HepG2 (cell line): ENCODE results near the gene PTPRM. TPM values are rescaled to one million over a fixed set of nuclear protein-coding genes. Genes with fewer than 3 reads are reported as not detected.
A peak's percentile ranks its signal among the peaks of the same experiment; 100 is the strongest.

Experiments used
- AHR ChIP-seq: IDR thresholded peaks from 2 replicates; pipeline ENCODE4 v1.6.1; 2018; ENCODE audit warnings: missing genetic modification reagents, missing compliant biosample characterization
- BCL6 ChIP-seq: IDR thresholded peaks from 2 replicates; pipeline ENCODE4 v1.6.1; 2016; ENCODE audit warnings: missing genetic modification reagents, missing compliant biosample characterization
- DPF2 ChIP-seq: sonication (generic); formaldehyde crosslinking; IDR thresholded peaks from 2 replicates; pipeline ENCODE4 v1.4.0; 2020; ENCODE audit warnings: mild to moderate bottlenecking, low read depth, missing genetic modification reagents, borderline replicate concordance
- DZIP1 ChIP-seq: sonication (generic); formaldehyde crosslinking; IDR thresholded peaks from 2 replicates; pipeline ENCODE4 v1.5.0; 2020; ENCODE audit warnings: mild to moderate bottlenecking, missing genetic modification reagents
- ERF ChIP-seq: IDR thresholded peaks from 2 replicates; pipeline ENCODE4 v1.6.1; 2018; ENCODE audit warnings: missing biosample characterization, missing genetic modification reagents
- FOXA1 ChIP-seq, 2 experiments: fragments of 450-650 bp in 1 of 2; sonication (generic) in 1 of 2; formaldehyde crosslinking in 1 of 2; IDR thresholded peaks; 2 replicates each; pipeline versions ENCODE4 v1.4.0 to v1.6.1; 2016 to 2020; ENCODE audit warnings: missing genetic modification reagents in 1 of 2
- HBP1 ChIP-seq: IDR thresholded peaks from 2 replicates; pipeline ENCODE4 v1.6.1; 2016; ENCODE audit warnings: low read depth, control low read depth
- HOXD1 ChIP-seq: sonication (generic); formaldehyde crosslinking; IDR thresholded peaks from 2 replicates; pipeline ENCODE4 v1.5.0; 2020; ENCODE audit warnings: missing genetic modification reagents
- MYNN ChIP-seq: sonication (generic); formaldehyde crosslinking; IDR thresholded peaks from 2 replicates; pipeline ENCODE4 v1.4.0; 2020; ENCODE audit warnings: mild to moderate bottlenecking, low read depth, missing genetic modification reagents
- PBX2 ChIP-seq: IDR thresholded peaks from 2 replicates; pipeline ENCODE4 v1.6.1; 2016; ENCODE audit warnings: control low read depth
- PHF21A ChIP-seq: sonication (generic); formaldehyde crosslinking; IDR thresholded peaks from 2 replicates; pipeline ENCODE4 v1.5.0; 2020; ENCODE audit warnings: mild to moderate bottlenecking, missing genetic modification reagents
- STAT5B ChIP-seq: sonication (generic); formaldehyde crosslinking; IDR thresholded peaks from 2 replicates; pipeline ENCODE4 v1.4.0; 2020; ENCODE audit warnings: missing genetic modification reagents
- TARDBP ChIP-seq: sonication (generic); formaldehyde crosslinking; IDR thresholded peaks from 2 replicates; pipeline ENCODE4 v1.8.0; 2022; ENCODE audit warnings: mild to moderate bottlenecking, missing genetic modification reagents
- TOPORS ChIP-seq: sonication (generic); formaldehyde crosslinking; IDR thresholded peaks from 2 replicates; pipeline ENCODE4 v1.8.0; 2023; ENCODE audit warnings: mild to moderate bottlenecking, missing genetic modification reagents
- ZBTB39 ChIP-seq: sonication (generic); formaldehyde crosslinking; IDR thresholded peaks from 2 replicates; pipeline ENCODE4 v1.5.0; 2020; ENCODE audit warnings: missing genetic modification reagents
- ZIK1 ChIP-seq: sonication (generic); formaldehyde crosslinking; IDR thresholded peaks from 2 replicates; pipeline ENCODE4 v1.5.0; 2020; ENCODE audit warnings: mild to moderate bottlenecking, low read depth, missing genetic modification reagents, borderline replicate concordance
- ZNF253 ChIP-seq: sonication (generic); formaldehyde crosslinking; IDR thresholded peaks from 2 replicates; pipeline ENCODE4 v1.8.0; 2022; ENCODE audit warnings: mild to moderate bottlenecking, missing genetic modification reagents, borderline replicate concordance
- ZNF335 ChIP-seq: sonication (generic); formaldehyde crosslinking; IDR thresholded peaks from 2 replicates; pipeline ENCODE4 v1.4.0; 2020; ENCODE audit warnings: missing genetic modification reagents
- ZNF501 ChIP-seq: sonication (generic); formaldehyde crosslinking; IDR thresholded peaks from 2 replicates; pipeline ENCODE4 v1.5.1; 2020; ENCODE audit warnings: mild to moderate bottlenecking, moderate library complexity, missing genetic modification reagents
- ZNF556 ChIP-seq: sonication (generic); formaldehyde crosslinking; IDR thresholded peaks from 2 replicates; pipeline ENCODE4 v1.4.0; 2020; ENCODE audit warnings: mild to moderate bottlenecking, missing genetic modification reagents, borderline replicate concordance
- ZNF598 ChIP-seq: sonication (generic); formaldehyde crosslinking; IDR thresholded peaks from 2 replicates; pipeline ENCODE4 v1.5.1; 2020; ENCODE audit warnings: mild to moderate bottlenecking, missing genetic modification reagents, borderline replicate concordance
- ZNF780A ChIP-seq: sonication (generic); formaldehyde crosslinking; IDR thresholded peaks from 2 replicates; pipeline ENCODE4 v1.8.0; 2022; ENCODE audit warnings: mild to moderate bottlenecking, missing genetic modification reagents, moderate library complexity
- ZNF816 ChIP-seq: sonication (generic); formaldehyde crosslinking; IDR thresholded peaks from 2 replicates; pipeline ENCODE4 v1.8.0; 2022; ENCODE audit warnings: missing genetic modification reagents, mild to moderate bottlenecking, borderline replicate concordance
- polyA plus RNA-seq, 8 experiments: library from polyadenylated mRNA; depleted of rRNA in 3 of 8; stranded (reverse) in 7 of 8; unstranded in 1 of 8; fragments of >200 nt; fragmentation: Illumina TruSeq in 4 of 8; extraction: Trizol in 4 of 8; gene quantifications; 2 replicates each; pipeline versions ENCODE4 v1.2.1 to v1.2.3, GENCODE V29; 2011 to 2016; ENCODE audit warnings: low read depth in 4 of 8, missing spikeins in 1 of 8, mixed read lengths in 1 of 8; ENCODE audit not compliant: insufficient read depth in 1 of 8
- total RNA-seq, 5 experiments: library from RNA; depleted of rRNA; stranded (reverse); fragments of >200 nt; fragmentation: Illumina TruSeq; extraction: Trizol; gene quantifications; 2 replicates each; pipeline ENCODE4 v1.2.3, GENCODE V29; 2016; ENCODE audit warnings: low read depth in 1 of 5

Gene PTPRM
- total and polyA plus RNA-seq, 2 of the 13 experiments (the other 11 are each of a cell fraction or from before 2014, with no cell fraction given), result 12.6 to 108 TPM

- TF ChIP-seq STAT5B, result no peak
- 0 out of 2 replicates have a peak, but pooled peaks have one; percentile 50 for TF ChIP-seq HBP1 (CRISPR knock-in tag)
- TF ChIP-seq ZNF501 (CRISPR knock-in tag), result no peak
- no peak for TF ChIP-seq ZBTB39 (CRISPR knock-in tag)
- TF ChIP-seq PHF21A (CRISPR knock-in tag), result peak; percentile 80
- TF ChIP-seq ZNF816, result peak; percentile 27; the same call in 1 of the 2 replicates
- no peak for TF ChIP-seq ZNF335 (CRISPR knock-in tag)
- TF ChIP-seq TOPORS, result 0 out of 2 replicates have a peak, but pooled peaks have one; percentile 68
- peak; percentile 81 for TF ChIP-seq BCL6 (CRISPR knock-in tag)
- no peak for TF ChIP-seq DZIP1
- no peak for TF ChIP-seq FOXA1 (IDR thresholded peaks at IDR 0.05)
- peak; percentile 74 for TF ChIP-seq FOXA1 (CRISPR knock-in tag; IDR thresholded peaks at IDR 0.05)
- TF ChIP-seq ZNF556 (CRISPR knock-in tag), result no peak
- TF ChIP-seq MYNN (CRISPR knock-in tag), result no peak
- no peak for TF ChIP-seq PBX2 (CRISPR knock-in tag)
- TF ChIP-seq ZIK1 (CRISPR knock-in tag), result no peak
- no peak for TF ChIP-seq AHR (CRISPR knock-in tag)
- TF ChIP-seq ZNF253 (CRISPR knock-in tag), result no peak
- 0 out of 2 replicates have a peak, but pooled peaks have one; percentile 37 for TF ChIP-seq HOXD1 (CRISPR knock-in tag)
- TF ChIP-seq ZNF598 (CRISPR knock-in tag), result no peak
- peak; percentile 50 for TF ChIP-seq TARDBP
- TF ChIP-seq ERF (CRISPR knock-in tag), result peak; percentile 39; the same call in 1 of the 2 replicates
- peak; percentile 62 for TF ChIP-seq DPF2 (CRISPR knock-in tag)
- TF ChIP-seq ZNF780A (CRISPR knock-in tag), result no peak
These were observed 59.2 kb downstream of the PTPRM start (continued) for GRCh38 chr18:7626175-7626921.
